NOMO-1 (cell line): ENCODE results near the gene GPX3.

Experiments
- DNase-seq, 2 experiments: peaks; one replicate each; lab custom pipeline; 2025; ENCODE audit not compliant: unreplicated experiment in 2 of 2; lab: John Stamatoyannopoulos, UW

Gene GPX3

DNA sequence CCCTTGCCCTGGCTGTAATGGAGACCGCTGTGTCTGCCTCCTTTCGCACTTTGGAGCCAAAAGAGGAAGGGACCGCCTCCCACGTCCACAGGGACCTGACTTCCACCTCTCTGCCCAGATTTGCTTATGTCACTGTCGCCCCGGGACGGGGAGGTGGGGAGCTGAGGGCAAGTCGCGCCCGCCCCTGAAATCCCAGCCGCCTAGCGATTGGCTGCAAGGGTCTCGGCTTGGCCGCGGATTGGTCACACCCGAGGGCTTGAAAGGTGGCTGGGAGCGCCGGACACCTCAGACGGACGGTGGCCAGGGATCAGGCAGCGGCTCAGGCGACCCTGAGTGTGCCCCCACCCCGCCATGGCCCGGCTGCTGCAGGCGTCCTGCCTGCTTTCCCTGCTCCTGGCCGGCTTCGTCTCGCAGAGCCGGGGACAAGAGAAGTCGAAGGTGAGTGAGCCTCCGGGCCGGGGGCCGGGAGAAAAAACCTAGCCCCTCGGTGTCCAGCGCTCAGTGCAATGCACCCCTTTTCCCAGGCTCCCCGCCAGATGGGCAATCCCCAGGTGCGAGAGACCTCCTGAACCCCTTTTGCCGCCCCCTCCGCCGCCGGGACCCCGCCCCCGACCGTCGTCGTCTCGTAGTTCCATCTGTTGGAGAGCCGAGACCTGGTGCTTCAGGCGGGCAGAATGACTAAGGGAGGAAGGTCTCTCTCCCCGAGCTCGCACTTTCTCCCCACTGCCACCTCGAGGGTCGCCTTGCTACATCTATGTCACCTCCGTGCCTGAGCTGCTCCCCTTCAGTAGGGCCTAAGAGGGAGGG lies at the start of gene GPX3:
GPX3 (plus strand) TSS at position 288 of the 807 bp plus-strand sequence; CDS start at position 352, 64 bp downstream.
- peak; percentile 86 to 92 for DNase-seq

- no peak for DNase-seq
Measured at GRCh38 chr5:150978590-150978989, 41.8 kb upstream of the GPX3 start.

DNA sequence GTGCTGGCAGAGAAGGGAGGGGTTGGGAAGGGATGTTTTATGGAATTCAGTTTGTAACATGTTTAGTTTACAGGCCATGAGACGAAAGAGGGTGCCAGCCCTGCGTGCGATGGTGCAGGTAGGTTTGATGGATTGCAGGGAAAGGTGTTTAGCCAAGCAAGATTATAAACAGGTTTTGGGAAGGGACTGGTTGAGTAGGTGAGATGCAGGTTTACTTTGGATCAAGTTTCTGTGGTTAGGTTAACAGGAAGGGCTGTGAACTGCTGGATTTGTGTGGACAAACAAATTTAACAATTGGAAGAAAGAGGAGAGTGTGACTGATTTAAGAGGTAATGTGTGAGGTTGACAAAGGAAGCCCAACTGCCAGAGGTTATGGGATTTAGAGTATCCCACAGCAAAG lies 32.6 kb upstream of the GPX3 start:
- DNase-seq, result no peak

- DNase-seq, result no peak
Measured at GRCh38 chr5:150989695-150990094, 30.7 kb upstream of the GPX3 start.

GRCh38 chr5:150992705-150993104 lies 27.7 kb upstream of the GPX3 start:
- no peak for DNase-seq

- no peak for DNase-seq
Measured at GRCh38 chr5:150993422-150993821, 27.0 kb upstream of the GPX3 start.

GRCh38 chr5:150993826-150994412 lies 26.5 kb upstream of the GPX3 start:
- no peak for DNase-seq

DNA sequence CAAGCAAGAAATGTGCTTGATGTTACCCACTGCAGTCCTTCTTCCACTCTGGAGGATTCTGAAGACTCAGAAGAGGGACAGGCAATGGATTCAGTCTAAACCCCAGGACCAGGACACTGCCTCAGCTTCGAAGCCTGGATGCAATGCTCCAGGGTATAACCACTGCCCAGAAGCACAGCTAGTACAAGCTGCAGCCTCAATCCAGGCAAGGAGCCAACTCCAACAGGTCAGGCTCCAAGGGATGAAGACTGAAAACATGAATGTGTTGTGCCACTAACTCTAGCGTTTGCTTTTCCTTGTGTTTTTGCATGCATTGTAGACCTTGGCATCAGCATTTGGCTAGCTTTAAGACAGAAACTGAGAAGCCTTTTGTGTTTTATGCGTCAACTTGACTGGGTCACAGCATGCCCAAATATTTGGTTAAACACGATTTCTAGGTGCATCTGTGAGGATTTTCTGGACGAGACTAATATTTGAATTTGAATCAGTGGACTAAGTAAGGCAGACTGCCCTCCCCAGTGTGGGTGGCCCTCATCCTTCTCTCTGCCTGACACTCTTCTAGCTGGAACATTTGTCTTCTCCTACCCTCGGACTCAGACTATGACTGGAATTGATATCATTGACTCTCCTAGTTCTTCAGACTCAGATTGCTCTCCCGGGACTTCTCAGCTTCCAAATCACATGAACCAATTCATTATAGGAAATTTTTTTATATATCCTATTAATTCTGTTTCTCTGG lies 20.5 kb upstream of the GPX3 start:
- no peak for DNase-seq

DNA sequence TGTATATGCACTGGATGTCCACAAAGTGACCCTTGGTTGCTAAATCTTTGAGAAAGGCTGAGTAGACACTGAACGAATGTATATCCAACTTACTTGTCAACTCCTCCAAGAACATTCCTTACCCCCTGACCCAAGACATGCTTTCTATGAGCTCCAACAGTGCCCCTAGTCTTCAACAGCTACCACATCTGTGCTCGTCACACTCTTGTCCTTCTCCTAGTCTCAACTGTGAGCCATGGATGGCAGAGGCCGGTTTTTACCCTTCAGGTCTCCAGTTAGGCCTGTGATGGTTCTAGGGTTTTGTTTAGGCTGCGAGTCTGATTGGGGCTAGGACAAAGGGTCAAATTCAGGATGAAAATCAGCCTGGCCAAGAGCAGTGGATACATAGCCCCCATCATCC lies 19.0 kb upstream of the GPX3 start:
- DNase-seq, result no peak

GRCh38 chr5:151002250-151002649 lies 18.1 kb upstream of the GPX3 start:
- DNase-seq, result peak in 1 of 2 experiments; percentile 20

DNA sequence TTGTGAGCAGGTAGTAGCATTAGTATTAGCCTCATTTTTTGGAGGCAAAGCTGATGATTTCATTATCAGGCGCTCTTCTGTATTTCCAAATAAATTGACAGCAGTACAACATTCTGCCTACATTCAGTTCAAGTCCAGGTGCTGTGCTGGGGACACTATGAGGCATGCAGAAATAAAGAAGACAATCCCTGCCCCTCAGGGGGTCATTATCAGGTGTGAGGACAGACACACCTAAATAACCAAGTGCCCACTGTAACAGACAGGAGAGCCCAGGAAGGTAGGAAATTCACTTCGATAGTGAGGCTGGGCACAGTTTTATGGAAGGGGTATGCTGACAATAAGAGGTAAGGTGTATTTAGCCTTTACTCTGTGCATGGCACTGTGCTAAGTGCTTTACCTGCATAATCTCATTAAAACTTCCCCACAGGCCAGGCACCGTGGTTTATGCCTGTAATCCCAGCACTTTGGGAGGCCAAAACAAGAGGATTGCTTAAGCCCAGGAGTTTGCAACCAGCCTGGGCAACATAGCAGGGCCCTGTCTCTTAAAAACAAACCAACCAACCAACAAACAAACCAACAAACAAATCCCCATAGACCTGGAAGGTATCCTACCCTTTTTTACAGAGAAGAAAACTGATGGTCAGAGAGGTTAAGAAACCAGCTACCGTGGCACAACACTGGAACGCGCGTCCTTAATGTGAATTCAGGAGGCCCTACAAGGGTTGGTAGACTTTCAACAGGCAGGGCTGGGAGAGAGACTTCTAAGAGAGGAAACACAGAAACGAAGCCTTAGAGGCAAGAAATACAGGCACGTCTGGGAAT lies 17.5 kb upstream of the GPX3 start:
- DNase-seq, result no peak

GRCh38 chr5:151003503-151003860 lies 16.9 kb upstream of the GPX3 start:
- DNase-seq, result no peak

GRCh38 chr5:151004499-151004898 lies 15.9 kb upstream of the GPX3 start:
- no peak for DNase-seq

DNA sequence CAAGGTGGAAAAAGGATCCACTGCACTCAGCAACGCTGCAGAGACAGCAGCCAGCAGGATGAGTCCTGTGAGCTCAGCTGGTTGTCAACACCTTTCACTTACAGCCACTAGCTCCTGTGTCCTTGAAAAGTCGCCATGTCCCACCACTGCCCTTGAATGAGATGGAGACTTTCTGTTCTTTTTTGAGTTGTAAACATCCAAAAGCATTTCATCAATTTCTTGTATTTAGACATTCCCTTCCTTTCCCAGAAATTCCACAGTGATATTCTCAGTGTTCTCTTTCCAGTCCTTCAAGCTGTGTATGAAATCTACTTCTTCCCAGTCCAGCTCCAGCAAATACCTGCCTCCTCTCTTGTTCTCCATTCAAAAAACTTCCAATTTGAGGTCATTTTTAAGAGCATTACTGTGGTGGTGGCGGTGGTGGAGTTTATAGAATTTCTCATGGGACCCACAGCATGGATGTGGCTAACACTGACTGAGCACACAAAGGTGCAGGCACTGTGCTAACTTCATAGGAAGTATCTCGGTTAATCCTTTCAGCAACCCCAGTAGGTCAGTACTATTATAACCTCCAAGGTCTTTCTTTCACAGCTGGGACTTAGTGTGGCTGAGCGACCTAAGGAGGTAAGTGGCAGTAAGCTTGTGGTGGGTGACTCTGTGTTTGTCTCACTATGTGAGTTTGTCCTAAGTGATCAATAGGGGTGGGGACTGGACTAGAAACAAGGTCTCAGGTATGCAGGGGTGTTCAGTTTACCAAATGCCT lies 15.0 kb upstream of the GPX3 start:
- no peak for DNase-seq

GRCh38 chr5:151005950-151006576 lies 14.3 kb upstream of the GPX3 start:
- DNase-seq, result no peak

DNA sequence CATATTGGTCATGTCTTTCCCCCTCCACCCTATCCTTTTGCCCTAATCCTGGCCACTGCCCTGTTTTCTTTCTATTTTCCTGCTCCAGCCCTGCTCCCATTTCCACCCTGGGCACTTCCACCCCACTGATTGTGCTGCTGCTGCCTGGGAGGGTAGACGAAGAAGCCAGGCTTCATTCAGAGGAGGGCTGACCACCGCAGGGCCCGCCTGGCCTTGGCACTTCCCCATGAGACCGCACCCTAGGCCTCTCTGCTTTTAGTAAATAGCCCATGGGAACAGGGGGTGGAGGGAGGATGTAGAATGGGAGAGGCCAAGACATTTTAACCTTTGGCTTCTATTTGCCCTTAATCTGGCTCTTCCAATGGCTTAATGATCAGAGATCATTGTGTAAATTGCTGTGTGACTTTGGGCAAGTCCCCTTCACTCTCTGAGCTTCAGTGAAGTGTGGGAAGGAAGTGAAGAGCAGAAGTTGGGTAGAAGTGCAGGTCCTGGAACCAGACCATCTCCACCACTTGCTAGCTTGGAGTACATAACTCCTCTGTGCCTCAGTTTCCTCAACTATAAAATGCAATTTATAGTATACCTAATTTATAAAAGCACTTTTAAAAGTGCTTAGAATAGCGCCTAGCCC lies 13.6 kb upstream of the GPX3 start:
- DNase-seq, result no peak

DNA sequence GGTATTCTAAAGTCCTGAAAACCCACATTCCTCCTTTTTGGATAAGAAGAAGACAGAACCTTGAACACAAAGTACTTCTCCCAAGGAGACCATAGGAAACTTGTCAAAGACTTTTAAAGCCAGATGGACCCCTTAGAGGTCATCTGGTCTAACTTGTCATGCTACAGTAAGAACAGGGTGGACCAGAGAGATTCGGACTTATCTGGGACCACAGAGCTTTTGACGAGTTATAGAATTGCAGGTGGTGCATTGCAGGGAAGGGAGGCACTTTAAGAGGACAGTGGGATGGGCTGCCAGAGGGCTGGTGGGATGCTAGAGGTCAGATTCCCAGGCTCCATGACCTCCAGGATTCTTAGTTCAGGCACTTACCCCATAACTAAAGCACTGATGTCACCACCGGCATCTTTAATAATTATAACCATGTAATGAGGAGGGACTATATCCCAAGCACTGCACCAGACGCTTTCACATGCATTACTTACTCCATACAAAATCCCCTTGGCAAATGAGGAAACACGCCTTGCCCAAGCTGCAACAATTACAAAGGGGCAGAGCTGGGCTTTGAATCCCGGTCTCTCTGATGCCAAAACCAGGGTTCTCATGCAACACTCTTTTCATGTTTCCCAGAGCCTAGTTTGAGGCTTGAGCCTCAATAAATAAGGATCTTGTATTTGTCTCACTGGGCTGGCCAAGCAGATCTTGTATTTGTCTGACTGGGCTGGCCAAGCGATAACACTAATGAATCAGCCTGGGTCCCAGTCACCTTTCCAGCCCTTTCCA lies 12.8 kb upstream of the GPX3 start:
- no peak for DNase-seq

GRCh38 chr5:151008210-151008491 lies 12.2 kb upstream of the GPX3 start:
- no peak for DNase-seq

DNA sequence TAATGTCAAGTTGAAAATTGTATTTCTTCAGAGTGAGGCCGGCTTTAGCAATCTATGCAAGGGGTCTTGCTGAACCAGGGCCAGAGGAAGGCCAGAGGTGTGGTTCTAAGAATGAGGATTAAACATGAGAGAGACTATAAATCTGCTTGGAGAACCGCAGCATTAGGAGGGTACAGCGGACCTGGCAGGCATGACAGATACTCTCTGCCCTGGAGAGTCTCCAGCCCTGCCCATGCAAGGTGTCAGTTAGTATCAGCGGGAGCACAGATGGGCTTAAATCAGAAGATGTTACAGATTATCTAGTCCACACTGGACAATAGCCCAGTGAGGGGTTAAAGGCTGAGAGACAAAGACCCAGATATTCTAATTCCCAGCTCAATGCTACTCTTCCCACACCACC lies 11.5 kb upstream of the GPX3 start:
- DNase-seq, result no peak
